Fibroblast of lung (primary cell): Measurements from ENCODE around the gene UBN1.

Source experiments
- EZH2 ChIP-seq: IDR thresholded peaks from 2 replicates; pipeline ENCODE4 v1.5.1; 2012; ENCODE audit warnings: low read length, control low read depth, mild to moderate bottlenecking; ENCODE audit errors: missing control alignments
- TF ChIP-seq, protein P1 (sequence below), 2 donors: IDR thresholded peaks in 1 of 2; conservative IDR thresholded peaks in 1 of 2; 1 replicate in 1 of 2; 2 replicates in 1 of 2; pipeline ENCODE4 v1.5.1; 2011 to 2012; ENCODE audit warnings: low read length in 2 of 2, control low read depth in 1 of 2, inconsistent platforms in 1 of 2, low read depth in 1 of 2, mild to moderate bottlenecking in 1 of 2

DNA sequence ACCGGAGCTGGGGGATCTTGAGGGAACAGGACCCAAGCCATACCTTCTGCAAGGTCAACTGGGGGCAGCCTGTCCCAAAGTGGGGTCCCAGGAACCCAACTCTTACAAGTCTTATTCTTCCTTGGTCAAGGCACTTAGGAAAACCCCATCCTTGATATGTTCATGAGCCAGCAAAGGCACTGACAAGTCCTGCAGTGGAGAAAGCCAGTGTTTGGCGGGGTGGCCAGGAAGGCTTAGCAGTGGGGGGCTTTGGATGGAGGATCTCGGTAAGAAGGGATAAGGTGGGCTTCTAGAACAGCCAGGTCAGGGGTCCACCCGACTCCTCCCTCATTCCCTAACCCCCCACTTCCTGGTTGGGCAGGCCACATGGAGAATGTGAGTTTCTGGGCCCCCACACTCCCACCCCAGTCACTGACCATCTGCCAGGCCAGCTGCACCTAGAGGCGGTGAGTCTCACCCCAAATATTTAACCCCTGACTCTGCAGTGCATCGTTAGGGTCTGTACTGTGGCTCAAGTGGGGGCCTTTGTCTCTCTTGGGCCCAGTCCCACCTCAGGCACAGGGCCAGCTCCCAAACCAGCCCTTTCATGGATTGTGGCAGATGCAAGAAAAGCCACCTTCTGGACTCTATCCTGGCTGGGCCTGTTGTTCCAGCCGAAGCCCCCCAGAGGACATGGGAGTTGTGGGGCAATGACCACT is 67.4 kb downstream of the UBN1 start:
- TF ChIP-seq, protein P1, sequence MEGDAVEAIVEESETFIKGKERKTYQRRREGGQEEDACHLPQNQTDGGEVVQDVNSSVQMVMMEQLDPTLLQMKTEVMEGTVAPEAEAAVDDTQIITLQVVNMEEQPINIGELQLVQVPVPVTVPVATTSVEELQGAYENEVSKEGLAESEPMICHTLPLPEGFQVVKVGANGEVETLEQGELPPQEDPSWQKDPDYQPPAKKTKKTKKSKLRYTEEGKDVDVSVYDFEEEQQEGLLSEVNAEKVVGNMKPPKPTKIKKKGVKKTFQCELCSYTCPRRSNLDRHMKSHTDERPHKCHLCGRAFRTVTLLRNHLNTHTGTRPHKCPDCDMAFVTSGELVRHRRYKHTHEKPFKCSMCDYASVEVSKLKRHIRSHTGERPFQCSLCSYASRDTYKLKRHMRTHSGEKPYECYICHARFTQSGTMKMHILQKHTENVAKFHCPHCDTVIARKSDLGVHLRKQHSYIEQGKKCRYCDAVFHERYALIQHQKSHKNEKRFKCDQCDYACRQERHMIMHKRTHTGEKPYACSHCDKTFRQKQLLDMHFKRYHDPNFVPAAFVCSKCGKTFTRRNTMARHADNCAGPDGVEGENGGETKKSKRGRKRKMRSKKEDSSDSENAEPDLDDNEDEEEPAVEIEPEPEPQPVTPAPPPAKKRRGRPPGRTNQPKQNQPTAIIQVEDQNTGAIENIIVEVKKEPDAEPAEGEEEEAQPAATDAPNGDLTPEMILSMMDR (conservative IDR thresholded peaks at IDR 0.05 in 1 of 2, IDR thresholded peaks at IDR 0.05 in 1 of 2; ENCODE audit: low read depth in 1 of 2, low read length in 2 of 2), result no peak
- no peak for TF ChIP-seq EZH2
